ENCODE data around the gene ARHGEF2. TPM values are rescaled to one million over a fixed set of nuclear protein-coding genes. Genes with fewer than 3 reads are reported as not detected.
A peak's percentile ranks its signal among the peaks of the same experiment; 100 is the strongest.

ARHGEF2 gene
- total and polyA plus RNA-seq, 2 of the 13 experiments (the other 11 are each of a cell fraction or from before 2014, with no cell fraction given): 16.1 to 32.1 TPM

- TF ChIP-seq DZIP1 (CRISPR knock-in tag; IDR thresholded peaks at IDR 0.05) (no peak), SP5 (CRISPR knock-in tag; IDR thresholded peaks at IDR 0.05; ENCODE audit: borderline replicate concordance, low read depth) (no peak), NAIF1 (CRISPR knock-in tag; IDR thresholded peaks at IDR 0.05; ENCODE audit: borderline replicate concordance) (no peak), SMC3 (IDR thresholded peaks at IDR 0.05; ENCODE audit: low read length) (no peak), ARNT2 (CRISPR knock-in tag; IDR thresholded peaks at IDR 0.05; ENCODE audit: low read depth) (0 out of 2 replicates have a peak, but pooled peaks have one; percentile 57), ZBTB1 (CRISPR knock-in tag; IDR thresholded peaks at IDR 0.05; ENCODE audit: borderline replicate concordance) (no peak), POLR2AphosphoS2 (IDR thresholded peaks at IDR 0.05; ENCODE audit: low read depth, low read length) (no peak), HDAC2 (CRISPR knock-in tag; IDR thresholded peaks at IDR 0.05) (peak; percentile 82), MXD3 (CRISPR knock-in tag; IDR thresholded peaks at IDR 0.05) (peak; percentile 44; the same call in 1 of the 2 replicates), ZC3H4 (CRISPR knock-in tag; IDR thresholded peaks at IDR 0.05; ENCODE audit: borderline replicate concordance) (no peak), PRDM10 (CRISPR knock-in tag; IDR thresholded peaks at IDR 0.05; ENCODE audit: low read depth) (no peak; the same call in 1 of the 2 replicates), KAT2B (IDR thresholded peaks at IDR 0.05; ENCODE audit: borderline replicate concordance, low read depth, low read length) (no peak), IRX3 (CRISPR knock-in tag; IDR thresholded peaks at IDR 0.05; ENCODE audit: borderline replicate concordance, low read depth) (no peak), AFF4 (CRISPR knock-in tag; IDR thresholded peaks at IDR 0.05) (no peak), SAP130 (CRISPR knock-in tag; IDR thresholded peaks at IDR 0.05; ENCODE audit: low read depth) (peak; percentile 75), MBD4 (IDR thresholded peaks at IDR 0.05; ENCODE audit: borderline replicate concordance, low read length) (no peak)
Observed at GRCh38 chr1:155967341-155968050, 10.9 kb downstream of the ARHGEF2 start (continued).

Measured in HepG2 (cell line).